OCI-LY7 (cell line): ENCODE results near the gene CCT5. TPM values are rescaled to one million over a fixed set of nuclear protein-coding genes. Genes with fewer than 3 reads are reported as not detected.

ENCODE experiments used
- BruUV-seq: library from RNA; stranded (reverse); fragments of 400-500 nt; replicated peaks from 2 replicates; lab custom pipeline; 2021; lab: Mats Ljungman, UMichigan
- CTCF ChIA-PET: fragments of 300-600 bp; sonication (Branson Sonifier 250); formaldehyde crosslinking; loops from one replicate; lab custom pipeline; 2022; ENCODE audit warnings: antibody characterized with exemption; ENCODE audit not compliant: unreplicated experiment; lab: Charles Lee
- POLR2A ChIA-PET: fragments of 300-600 bp; sonication (Branson Sonifier 250); formaldehyde crosslinking; loops from one replicate; lab custom pipeline; 2022; ENCODE audit warnings: antibody characterized with exemption; lab: Charles Lee
- DNase-seq: peaks from one replicate; pipeline ENCODE4 v3.0.0-alpha.2; 2015; ENCODE audit warnings: low spot score
- H2AFZ ChIP-seq: fragments of 200-600 bp; sonication (generic), shearing (Covaris generic); 2 replicates; pipeline ENCODE4 v1.6.1; 2014; ENCODE audit warnings: mild to moderate bottlenecking, antibody characterized with exemption, low read length, moderate library complexity
- H3K27ac ChIP-seq: fragments of 200-600 bp; sonication (generic); 2 replicates; pipeline ENCODE4 v1.5.1; 2014; ENCODE audit warnings: mixed run types, low read depth, mild to moderate bottlenecking, moderate library complexity, low read length, inconsistent platforms; ENCODE audit not compliant: poor library complexity, severe bottlenecking
- H3K36me3 ChIP-seq: fragments of 200-600 bp; sonication (generic); 2 replicates; pipeline ENCODE4 v1.6.1; 2014; ENCODE audit warnings: mild to moderate bottlenecking, antibody characterized with exemption, low read length, moderate library complexity, mixed read lengths; ENCODE audit not compliant: insufficient read depth
- H3K4me1 ChIP-seq: fragments of 200-600 bp; sonication (generic); 2 replicates; pipeline ENCODE4 v1.5.1; 2014; ENCODE audit warnings: mild to moderate bottlenecking, low read length; ENCODE audit not compliant: insufficient read depth, poor library complexity, severe bottlenecking
- H3K4me2 ChIP-seq: fragments of 200-600 bp; sonication (generic); 2 replicates; pipeline ENCODE4 v1.6.1; 2014; ENCODE audit warnings: mild to moderate bottlenecking, low read length
- H3K4me3 ChIP-seq: fragments of 200-600 bp; sonication (generic); 2 replicates; pipeline ENCODE4 v1.5.1; 2014; ENCODE audit warnings: mild to moderate bottlenecking, low read depth, low read length; ENCODE audit not compliant: poor library complexity, severe bottlenecking
- H3K79me2 ChIP-seq: fragments of 200-600 bp; sonication (generic); 2 replicates; pipeline ENCODE4 v1.6.1; 2016; ENCODE audit warnings: low read depth, mild to moderate bottlenecking, low read length, moderate library complexity, mixed read lengths; ENCODE audit not compliant: insufficient read depth
- H3K9me2 ChIP-seq: fragments of 200-600 bp; sonication (generic); 2 replicates; pipeline ENCODE4 v1.6.1; 2016; ENCODE audit warnings: mild to moderate bottlenecking, low read length, mixed read lengths; ENCODE audit not compliant: insufficient read depth
- H3K9me3 ChIP-seq: fragments of 200-600 bp; sonication (generic); 2 replicates; pipeline ENCODE4 v1.6.1; 2014; ENCODE audit warnings: mild to moderate bottlenecking, mixed run types, low read length, mixed read lengths
- H4K20me1 ChIP-seq: fragments of 200-600 bp; sonication (generic); 2 replicates; pipeline ENCODE4 v1.6.1; 2014; ENCODE audit warnings: mild to moderate bottlenecking, antibody characterized with exemption, low read length, moderate library complexity, mixed read lengths; ENCODE audit not compliant: insufficient read depth
- EZH2phosphoT487 ChIP-seq: fragments of 200-600 bp; sonication (generic); IDR thresholded peaks from 2 replicates; pipeline ENCODE4 v1.6.1; 2018; ENCODE audit warnings: low read depth, borderline replicate concordance, mild to moderate bottlenecking, mixed run types, antibody characterized with exemption, low read length, moderate library complexity, mixed read lengths
- intact Hi-C: fragments of 100-400 bp; cut with micrococcal nuclease; formaldehyde crosslinking; loops from one replicate; pipeline ENCODE4 v1.10.0; 2022; ENCODE audit not compliant: unreplicated experiment
- total RNA-seq, 2 experiments: library from RNA; depleted of rRNA in 1 of 2; stranded (reverse); fragments of >200 nt in 1 of 2; shearing (Covaris generic) in 1 of 2; gene quantifications; 2 replicates each; pipeline ENCODE4 v1.2.3, GENCODE V29; 2014 to 2022
- TF ChIP-seq, protein P1 (sequence below): fragments of 200-600 bp; sonication (generic); conservative IDR thresholded peaks from 2 replicates; pipeline ENCODE4 v1.5.1; 2014; ENCODE audit warnings: mild to moderate bottlenecking, antibody characterized with exemption, low read length, moderate library complexity, mixed read lengths

The CCT5 gene
- total RNA-seq, 2 experiments from 2014 or later, result 389 to 498 TPM

DNA sequence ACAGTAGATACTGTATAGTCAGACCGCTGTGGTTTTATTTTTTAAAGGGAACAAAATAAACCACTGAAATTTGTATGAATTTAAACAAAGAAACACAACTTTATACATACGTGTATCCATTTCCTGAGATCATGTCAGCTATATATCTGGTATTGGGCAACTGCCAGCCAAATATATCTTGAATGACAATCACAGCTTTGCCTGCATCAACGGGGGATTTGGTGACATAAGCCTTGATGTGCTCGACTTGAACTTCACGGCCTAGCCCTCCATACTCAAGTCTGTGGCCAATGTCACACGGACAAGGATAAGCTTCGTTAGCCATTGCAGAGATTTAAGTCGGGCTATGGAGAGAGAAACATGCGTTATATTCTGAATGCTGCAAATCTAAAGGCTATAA, 40.4 kb downstream of the CCT5 start:
- no peaks in the 10 kb centered on the region for H4K20me1 ChIP-seq
- H3K4me1 ChIP-seq, result peaks cover 29% of the 10 kb centered on the region
- no peak overlapping the region for H3K4me2 ChIP-seq
- TF ChIP-seq EZH2phosphoT487, result no peak
- TF ChIP-seq, protein P1, sequence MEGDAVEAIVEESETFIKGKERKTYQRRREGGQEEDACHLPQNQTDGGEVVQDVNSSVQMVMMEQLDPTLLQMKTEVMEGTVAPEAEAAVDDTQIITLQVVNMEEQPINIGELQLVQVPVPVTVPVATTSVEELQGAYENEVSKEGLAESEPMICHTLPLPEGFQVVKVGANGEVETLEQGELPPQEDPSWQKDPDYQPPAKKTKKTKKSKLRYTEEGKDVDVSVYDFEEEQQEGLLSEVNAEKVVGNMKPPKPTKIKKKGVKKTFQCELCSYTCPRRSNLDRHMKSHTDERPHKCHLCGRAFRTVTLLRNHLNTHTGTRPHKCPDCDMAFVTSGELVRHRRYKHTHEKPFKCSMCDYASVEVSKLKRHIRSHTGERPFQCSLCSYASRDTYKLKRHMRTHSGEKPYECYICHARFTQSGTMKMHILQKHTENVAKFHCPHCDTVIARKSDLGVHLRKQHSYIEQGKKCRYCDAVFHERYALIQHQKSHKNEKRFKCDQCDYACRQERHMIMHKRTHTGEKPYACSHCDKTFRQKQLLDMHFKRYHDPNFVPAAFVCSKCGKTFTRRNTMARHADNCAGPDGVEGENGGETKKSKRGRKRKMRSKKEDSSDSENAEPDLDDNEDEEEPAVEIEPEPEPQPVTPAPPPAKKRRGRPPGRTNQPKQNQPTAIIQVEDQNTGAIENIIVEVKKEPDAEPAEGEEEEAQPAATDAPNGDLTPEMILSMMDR, result no peak
- H3K9me3 ChIP-seq, result no peaks in the 10 kb centered on the region
- intact Hi-C loops, result no loop called here
- no peaks in the 10 kb centered on the region for H3K9me2 ChIP-seq
- no peak overlapping the region for H2AFZ ChIP-seq
- no peaks in the 10 kb centered on the region for H3K79me2 ChIP-seq
- CTCF ChIA-PET, result no interaction called here
- H3K36me3 ChIP-seq, result no peaks in the 10 kb centered on the region
- no peak overlapping the region for H3K27ac ChIP-seq
- POLR2A ChIA-PET, result interaction anchor here (0.5 to 0.9 kb wide), 3 partner anchors 8 to 314 kb away, joined by 3 to 5 read pairs (median 3); no protein-coding TSS in a partner anchor
- no peak for DNase-seq
- H3K4me3 ChIP-seq, result no peak overlapping the region
- BruUV-seq, result no TSS peak

DNA sequence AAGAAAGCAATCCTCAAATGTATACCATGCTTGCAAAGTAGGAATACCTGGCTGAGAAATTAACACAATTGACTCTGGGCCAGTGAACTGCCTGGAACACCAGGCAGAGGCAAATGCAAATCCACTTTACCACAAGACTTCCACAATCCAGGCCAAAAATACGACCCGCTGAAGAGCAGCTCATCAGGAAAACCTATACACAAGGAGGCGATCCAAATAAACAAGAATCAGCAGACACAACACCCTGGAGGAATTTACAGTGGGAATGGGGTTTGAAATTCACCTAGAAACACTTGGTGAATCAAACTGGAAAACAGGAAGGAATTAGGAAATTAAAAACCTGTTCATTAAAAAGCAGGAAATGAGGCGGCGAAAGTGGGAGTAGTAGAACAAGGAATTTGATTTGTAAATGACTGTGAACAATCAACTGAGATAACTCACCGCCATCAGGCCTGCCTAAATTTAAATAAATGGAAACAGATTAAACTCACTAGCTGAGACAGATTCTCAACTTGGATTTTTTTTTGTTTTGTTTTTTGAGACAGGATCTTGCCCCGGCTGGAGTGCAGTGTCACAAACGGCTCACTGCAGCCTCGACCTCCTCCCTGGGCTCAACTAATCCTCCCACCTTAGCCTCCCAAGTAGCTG, 41.7 kb downstream of the CCT5 start:
- no peaks in the 10 kb centered on the region for H3K79me2 ChIP-seq
- H4K20me1 ChIP-seq, result no peaks in the 10 kb centered on the region
- H3K36me3 ChIP-seq, result no peaks in the 10 kb centered on the region
- ChIA-PET POLR2A (interaction anchor here (1.2 kb wide), 1 partner anchor 29 kb away, joined by 3 read pairs; no protein-coding TSS in a partner anchor), CTCF (no interaction called here)
- no peak overlapping the region for H3K4me3 ChIP-seq
- H3K9me2 ChIP-seq, result no peaks in the 10 kb centered on the region
- no peak for DNase-seq
- BruUV-seq, result no TSS peak
- no peaks in the 10 kb centered on the region for H3K9me3 ChIP-seq
- intact Hi-C loops, result no loop called here
- peaks cover 29% of the 10 kb centered on the region for H3K4me1 ChIP-seq
- TF ChIP-seq, protein P1, result no peak
- TF ChIP-seq EZH2phosphoT487, result no peak
- no peak overlapping the region for H3K27ac ChIP-seq
- peak overlapping the region; percentile 31; the same call in 1 of the 2 replicates for H3K4me2 ChIP-seq
- H2AFZ ChIP-seq, result peak overlapping the region; percentile 47; the same call in 1 of the 2 replicates
